Measurements from ENCODE around the gene CFAP299. TPM values are rescaled to one million over a fixed set of nuclear protein-coding genes. Genes with fewer than 3 reads are reported as not detected.

The CFAP299 gene
- total RNA-seq, 1 donor from 2014 or later = not detected

- Histone ChIP-seq H3K36me3 (no peaks in the 10 kb centered on the region), H3K4me3 (no peak overlapping the region), H3K4me1 (no peaks in the 10 kb centered on the region), H3K27ac (replicated peaks) (no peak overlapping the region), H3K9me3 (replicated peaks) (no peaks in the 10 kb centered on the region), H3K27me3 (ENCODE audit: low read depth) (no peaks in the 10 kb centered on the region)
- no peak for TF ChIP-seq CTCF (IDR thresholded peaks at IDR 0.05; ENCODE audit: borderline replicate concordance)
- DNase-seq = no peak
- intact Hi-C loops (cut with micrococcal nuclease) = no loop called here
Observed at GRCh38 chr4:80610845-80611677, 275.5 kb downstream of the CFAP299 start.

- H3K27ac ChIP-seq (replicated peaks) = no peak overlapping the region
- TF ChIP-seq CTCF (IDR thresholded peaks at IDR 0.05; ENCODE audit: borderline replicate concordance) = no peak
- H3K27me3 ChIP-seq (ENCODE audit: low read depth) = no peaks in the 10 kb centered on the region
- H3K36me3 ChIP-seq = no peaks in the 10 kb centered on the region
- no peaks in the 10 kb centered on the region for H3K4me1 ChIP-seq
- H3K9me3 ChIP-seq (replicated peaks) = no peaks in the 10 kb centered on the region
- intact Hi-C loops (cut with micrococcal nuclease) = no loop called here
- no peak overlapping the region for H3K4me3 ChIP-seq
- DNase-seq = no peak
Observed at GRCh38 chr4:80611678-80611979, 276.1 kb downstream of the CFAP299 start.

- DNase-seq = no peak
- intact Hi-C loops (cut with micrococcal nuclease) = no loop called here
- Histone ChIP-seq H3K4me3 (no peak overlapping the region), H3K9me3 (replicated peaks) (no peaks in the 10 kb centered on the region), H3K27me3 (ENCODE audit: low read depth) (no peaks in the 10 kb centered on the region), H3K27ac (replicated peaks) (no peak overlapping the region), H3K36me3 (no peaks in the 10 kb centered on the region), H3K4me1 (no peaks in the 10 kb centered on the region)
- no peak for TF ChIP-seq CTCF (IDR thresholded peaks at IDR 0.05; ENCODE audit: borderline replicate concordance)
Observed at GRCh38 chr4:80613470-80613869, 277.9 kb downstream of the CFAP299 start.

- H3K4me1 ChIP-seq = no peaks in the 10 kb centered on the region
- no peaks in the 10 kb centered on the region for H3K36me3 ChIP-seq
- intact Hi-C loops (cut with micrococcal nuclease) = no loop called here
- no peak overlapping the region for H3K4me3 ChIP-seq
- no peak for TF ChIP-seq CTCF (IDR thresholded peaks at IDR 0.05; ENCODE audit: borderline replicate concordance)
- no peaks in the 10 kb centered on the region for H3K9me3 ChIP-seq (replicated peaks)
- H3K27me3 ChIP-seq (ENCODE audit: low read depth) = no peaks in the 10 kb centered on the region
- DNase-seq = no peak
- H3K27ac ChIP-seq (replicated peaks) = no peak overlapping the region
Observed at GRCh38 chr4:80614319-80614718, 278.8 kb downstream of the CFAP299 start.

GRCh38 chr4:80615099-80615498, 279.6 kb downstream of the CFAP299 start:
- H3K4me1 ChIP-seq = no peaks in the 10 kb centered on the region
- no peak overlapping the region for H3K4me3 ChIP-seq
- intact Hi-C loops (cut with micrococcal nuclease) = no loop called here
- H3K9me3 ChIP-seq (replicated peaks) = no peaks in the 10 kb centered on the region
- H3K36me3 ChIP-seq = no peaks in the 10 kb centered on the region
- no peaks in the 10 kb centered on the region for H3K27me3 ChIP-seq (ENCODE audit: low read depth)
- TF ChIP-seq CTCF (IDR thresholded peaks at IDR 0.05; ENCODE audit: borderline replicate concordance) = no peak
- no peak overlapping the region for H3K27ac ChIP-seq (replicated peaks)
- no peak for DNase-seq
